ENCODE measurements around the gene SPINT3. TPM values are rescaled to one million over a fixed set of nuclear protein-coding genes. Genes with fewer than 3 reads are reported as not detected.

Gene SPINT3
- total RNA-seq, 1 donor from 2014 or later: not detected

DNA sequence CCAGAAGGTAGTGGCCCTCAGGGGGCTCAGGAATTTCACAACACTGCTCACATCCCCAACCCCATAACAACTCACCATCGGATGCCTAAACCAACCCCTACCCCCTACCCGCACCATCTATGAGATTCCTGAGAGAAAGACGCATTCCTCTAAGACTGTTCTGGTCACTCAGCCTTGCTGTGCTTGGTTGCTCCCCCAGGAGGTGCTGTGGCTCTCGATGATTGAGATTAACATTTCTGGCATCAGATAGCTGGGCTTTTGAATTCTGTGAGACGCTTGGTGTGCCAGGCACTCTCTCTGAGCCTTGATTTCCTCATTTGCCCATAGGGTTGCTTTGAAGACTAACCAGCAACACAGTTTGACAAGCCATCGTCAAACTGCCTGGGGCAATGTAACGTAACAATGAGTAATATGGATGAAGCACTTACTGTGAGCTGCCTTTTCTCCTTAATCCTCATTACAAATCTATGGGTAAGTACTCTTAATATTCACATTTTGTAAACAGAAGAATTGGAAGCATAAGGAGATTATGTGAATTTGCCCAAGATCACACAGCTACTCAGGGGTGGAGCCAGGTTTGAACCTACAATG, 22.9 kb upstream of the SPINT3 start:
- Mint-ChIP-seq H3K9me3 (ENCODE audit: unreplicated experiment) (no peaks in the 10 kb centered on the region), H3K36me3 (ENCODE audit: unreplicated experiment) (no peaks in the 10 kb centered on the region), H3K4me3 (ENCODE audit: unreplicated experiment) (no peak overlapping the region), H3K4me1 (ENCODE audit: unreplicated experiment) (no peaks in the 10 kb centered on the region), H3K27me3 (ENCODE audit: unreplicated experiment) (peaks cover 8% of the 10 kb centered on the region), H3K27ac (ENCODE audit: unreplicated experiment) (no peak overlapping the region)
- TF ChIP-seq, protein P1, sequence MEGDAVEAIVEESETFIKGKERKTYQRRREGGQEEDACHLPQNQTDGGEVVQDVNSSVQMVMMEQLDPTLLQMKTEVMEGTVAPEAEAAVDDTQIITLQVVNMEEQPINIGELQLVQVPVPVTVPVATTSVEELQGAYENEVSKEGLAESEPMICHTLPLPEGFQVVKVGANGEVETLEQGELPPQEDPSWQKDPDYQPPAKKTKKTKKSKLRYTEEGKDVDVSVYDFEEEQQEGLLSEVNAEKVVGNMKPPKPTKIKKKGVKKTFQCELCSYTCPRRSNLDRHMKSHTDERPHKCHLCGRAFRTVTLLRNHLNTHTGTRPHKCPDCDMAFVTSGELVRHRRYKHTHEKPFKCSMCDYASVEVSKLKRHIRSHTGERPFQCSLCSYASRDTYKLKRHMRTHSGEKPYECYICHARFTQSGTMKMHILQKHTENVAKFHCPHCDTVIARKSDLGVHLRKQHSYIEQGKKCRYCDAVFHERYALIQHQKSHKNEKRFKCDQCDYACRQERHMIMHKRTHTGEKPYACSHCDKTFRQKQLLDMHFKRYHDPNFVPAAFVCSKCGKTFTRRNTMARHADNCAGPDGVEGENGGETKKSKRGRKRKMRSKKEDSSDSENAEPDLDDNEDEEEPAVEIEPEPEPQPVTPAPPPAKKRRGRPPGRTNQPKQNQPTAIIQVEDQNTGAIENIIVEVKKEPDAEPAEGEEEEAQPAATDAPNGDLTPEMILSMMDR (IDR thresholded peaks at IDR 0.05): no peak
- no peak for DNase-seq (ENCODE audit: extremely low spot score, unreplicated experiment)

DNA sequence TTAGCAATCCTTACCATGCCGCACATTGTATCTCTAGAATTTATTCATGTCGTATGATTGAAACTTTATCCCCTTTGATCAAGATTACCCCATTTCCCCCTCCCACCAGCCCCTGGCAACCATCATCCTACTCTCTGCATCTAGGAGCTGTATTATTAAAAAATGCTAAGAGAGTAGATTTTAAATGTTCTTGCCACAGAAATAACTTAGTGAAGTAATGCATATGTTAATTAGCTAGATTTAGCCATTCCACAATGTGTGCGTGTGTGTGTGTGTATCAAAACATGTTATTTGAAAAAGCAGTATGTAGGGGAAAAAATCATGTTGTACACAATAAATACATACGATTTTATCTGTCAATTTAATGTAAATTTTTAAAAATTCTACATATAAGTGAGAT, 11.9 kb upstream of the SPINT3 start:
- Mint-ChIP-seq H3K36me3 (ENCODE audit: unreplicated experiment) (no peaks in the 10 kb centered on the region), H3K4me1 (ENCODE audit: unreplicated experiment) (no peaks in the 10 kb centered on the region), H3K4me3 (ENCODE audit: unreplicated experiment) (no peak overlapping the region), H3K27ac (ENCODE audit: unreplicated experiment) (no peak overlapping the region), H3K27me3 (ENCODE audit: unreplicated experiment) (peaks cover 14% of the 10 kb centered on the region), H3K9me3 (ENCODE audit: unreplicated experiment) (no peaks in the 10 kb centered on the region)
- DNase-seq (ENCODE audit: extremely low spot score, unreplicated experiment): peak; percentile 1
- TF ChIP-seq, protein P1 (IDR thresholded peaks at IDR 0.05): no peak

DNA sequence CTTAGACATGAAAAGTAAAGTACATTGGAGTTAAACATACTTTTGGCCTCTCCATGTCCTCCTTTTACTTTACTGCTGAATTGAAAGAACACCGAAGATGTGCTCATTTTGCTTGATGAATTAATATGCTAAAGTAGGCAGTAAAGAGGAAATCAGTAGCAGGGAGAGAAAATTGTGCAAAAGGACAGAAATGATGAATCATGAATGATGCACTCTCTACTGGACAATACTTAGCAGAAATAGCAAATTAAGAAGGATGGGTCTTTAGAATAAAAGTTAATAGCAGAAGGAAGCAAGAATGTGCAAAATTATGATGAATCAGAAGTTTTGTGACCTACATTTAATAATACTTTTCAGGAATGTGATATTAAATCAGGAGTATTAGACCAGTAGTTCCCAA, 8.4 kb upstream of the SPINT3 start:
- H3K9me3 Mint-ChIP-seq (ENCODE audit: unreplicated experiment): no peaks in the 10 kb centered on the region
- no peaks in the 10 kb centered on the region for H3K4me1 Mint-ChIP-seq (ENCODE audit: unreplicated experiment)
- peaks cover 13% of the 10 kb centered on the region for H3K27me3 Mint-ChIP-seq (ENCODE audit: unreplicated experiment)
- no peak for DNase-seq (ENCODE audit: extremely low spot score, unreplicated experiment)
- no peak overlapping the region for H3K4me3 Mint-ChIP-seq (ENCODE audit: unreplicated experiment)
- no peaks in the 10 kb centered on the region for H3K36me3 Mint-ChIP-seq (ENCODE audit: unreplicated experiment)
- TF ChIP-seq, protein P1 (IDR thresholded peaks at IDR 0.05): no peak
- no peak overlapping the region for H3K27ac Mint-ChIP-seq (ENCODE audit: unreplicated experiment)

DNA sequence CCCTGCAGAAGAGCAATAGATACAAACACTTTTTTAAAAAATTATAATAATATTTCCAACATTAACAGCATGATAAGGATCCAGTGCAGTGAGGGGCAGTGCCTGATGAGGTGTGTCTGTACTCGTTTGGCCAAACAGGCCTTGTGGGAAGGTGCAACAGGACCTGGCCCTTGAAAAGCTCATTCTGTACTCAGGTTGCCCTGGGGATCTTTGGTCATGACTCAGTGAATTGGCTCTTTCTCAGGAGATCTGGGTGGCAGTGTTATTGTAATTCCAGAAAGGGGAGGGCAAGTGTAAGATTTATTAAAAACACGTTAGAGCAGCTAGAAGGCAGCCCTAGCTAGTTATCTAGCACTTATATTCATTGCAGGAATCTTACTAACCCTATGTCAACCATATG, 2.9 kb upstream of the SPINT3 start:
- H3K36me3 Mint-ChIP-seq (ENCODE audit: unreplicated experiment): no peaks in the 10 kb centered on the region
- no peak overlapping the region for H3K4me3 Mint-ChIP-seq (ENCODE audit: unreplicated experiment)
- H3K4me1 Mint-ChIP-seq (ENCODE audit: unreplicated experiment): no peaks in the 10 kb centered on the region
- H3K9me3 Mint-ChIP-seq (ENCODE audit: unreplicated experiment): no peaks in the 10 kb centered on the region
- TF ChIP-seq, protein P1 (IDR thresholded peaks at IDR 0.05): no peak
- no peak for DNase-seq (ENCODE audit: extremely low spot score, unreplicated experiment)
- no peaks in the 10 kb centered on the region for H3K27me3 Mint-ChIP-seq (ENCODE audit: unreplicated experiment)
- H3K27ac Mint-ChIP-seq (ENCODE audit: unreplicated experiment): no peak overlapping the region

DNA sequence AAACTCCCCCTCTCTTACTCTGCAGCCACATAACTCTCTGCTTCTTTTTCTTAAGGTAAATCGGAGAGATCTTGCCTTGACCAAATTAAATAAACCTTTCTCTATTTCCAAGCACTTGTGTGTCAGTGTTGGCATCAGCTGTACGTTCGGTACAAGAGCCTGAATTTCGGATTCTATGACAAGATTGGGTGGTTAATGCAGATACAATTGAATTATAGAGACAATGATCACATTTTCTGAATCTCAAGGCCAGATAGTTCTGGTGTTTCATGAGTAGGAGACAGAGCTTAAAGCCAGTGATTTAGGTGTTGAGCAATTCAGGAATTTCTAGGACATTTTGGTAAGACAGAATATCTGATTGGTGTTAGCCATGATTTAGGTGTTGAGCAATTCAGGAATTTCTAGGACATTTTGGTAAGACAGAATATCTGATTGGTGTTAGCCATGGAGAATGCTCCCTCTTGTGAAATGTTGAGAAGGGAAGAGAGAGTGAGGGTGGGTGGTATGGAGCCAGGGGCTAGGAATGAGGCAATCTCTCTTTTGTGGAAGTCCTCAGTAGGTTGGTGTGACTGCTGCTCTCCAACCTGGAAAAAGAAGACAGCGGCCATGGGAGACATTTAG, 5.1 kb downstream of the SPINT3 start:
- H3K27ac Mint-ChIP-seq (ENCODE audit: unreplicated experiment): no peak overlapping the region
- TF ChIP-seq, protein P1 (IDR thresholded peaks at IDR 0.05): no peak
- H3K36me3 Mint-ChIP-seq (ENCODE audit: unreplicated experiment): no peaks in the 10 kb centered on the region
- no peaks in the 10 kb centered on the region for H3K9me3 Mint-ChIP-seq (ENCODE audit: unreplicated experiment)
- DNase-seq (ENCODE audit: extremely low spot score, unreplicated experiment): no peak
- H3K4me1 Mint-ChIP-seq (ENCODE audit: unreplicated experiment): no peaks in the 10 kb centered on the region
- no peak overlapping the region for H3K4me3 Mint-ChIP-seq (ENCODE audit: unreplicated experiment)
- H3K27me3 Mint-ChIP-seq (ENCODE audit: unreplicated experiment): peaks cover 16% of the 10 kb centered on the region
